Inflammatory macrophage treated with lipopolysaccharide for 4 hours (primary cell): Measurements from ENCODE around the gene LPAR3.

ENCODE experiments used
- DNase-seq: peaks from one replicate; pipeline ENCODE4 v3.0.0-alpha.2; 2020

Gene LPAR3

GRCh38 chr1:84899969-84900368 lies 7.0 kb upstream of the LPAR3 start:
- no peak for DNase-seq

GRCh38 chr1:84896279-84896678 lies 3.3 kb upstream of the LPAR3 start:
- DNase-seq, result peak; percentile 22

- DNase-seq, result no peak
Measured at GRCh38 chr1:84890566-84890965, 2.4 kb downstream of the LPAR3 start.

GRCh38 chr1:84889437-84889836 lies 3.6 kb downstream of the LPAR3 start:
- peak; percentile 86 for DNase-seq

GRCh38 chr1:84888753-84889152 lies 4.3 kb downstream of the LPAR3 start:
- DNase-seq, result no peak

GRCh38 chr1:84887261-84887934 lies 5.6 kb downstream of the LPAR3 start:
- peak; percentile 70 for DNase-seq

GRCh38 chr1:84885469-84885868 lies 7.5 kb downstream of the LPAR3 start:
- no peak for DNase-seq

- DNase-seq, result no peak
Measured at GRCh38 chr1:84884671-84885389, 8.2 kb downstream of the LPAR3 start.

- no peak for DNase-seq
Measured at GRCh38 chr1:84883286-84883685, 9.7 kb downstream of the LPAR3 start.

- no peak for DNase-seq
Measured at GRCh38 chr1:84877592-84877991, 15.4 kb downstream of the LPAR3 start.

GRCh38 chr1:84876353-84876752 lies 16.7 kb downstream of the LPAR3 start:
- DNase-seq, result no peak

GRCh38 chr1:84873366-84873765 lies 19.6 kb downstream of the LPAR3 start:
- no peak for DNase-seq

GRCh38 chr1:84872696-84873355 lies 20.2 kb downstream of the LPAR3 start:
- DNase-seq, result no peak

- no peak for DNase-seq
Measured at GRCh38 chr1:84871181-84871580, 21.8 kb downstream of the LPAR3 start.

GRCh38 chr1:84870591-84870990 lies 22.4 kb downstream of the LPAR3 start:
- DNase-seq, result no peak

GRCh38 chr1:84869720-84870119 lies 23.3 kb downstream of the LPAR3 start:
- no peak for DNase-seq

- no peak for DNase-seq
Measured at GRCh38 chr1:84862810-84863251, 30.2 kb downstream of the LPAR3 start.

GRCh38 chr1:84861988-84862644 lies 30.9 kb downstream of the LPAR3 start:
- DNase-seq, result no peak

- DNase-seq, result peak; percentile 50
Measured at GRCh38 chr1:84861516-84861915, 31.5 kb downstream of the LPAR3 start.

- no peak for DNase-seq
Measured at GRCh38 chr1:84859866-84860265, 33.1 kb downstream of the LPAR3 start.

- DNase-seq, result no peak
Measured at GRCh38 chr1:84857906-84858305, 35.1 kb downstream of the LPAR3 start.

GRCh38 chr1:84856726-84857270 lies 36.2 kb downstream of the LPAR3 start:
- no peak for DNase-seq
